GM19324 (cell line): ENCODE results near the gene PDE8A.

Experiments used
- ATAC-seq: cut with Tn5 transposase; IDR thresholded peaks from one replicate; pipeline ENCODE4 v1.9.1; 2021; ENCODE audit warnings: mild to moderate bottlenecking, moderate library complexity; ENCODE audit not compliant: unreplicated experiment, low FRiP score

PDE8A gene

GRCh38 chr15:84981711-84982300 lies at the start of gene PDE8A:
Gene PDE8A, plus strand, starts transcription at chr15:84981856. Its CDS starts 307 bp downstream, at chr15:84982163.
- ATAC-seq, result peak; percentile 27

DNA sequence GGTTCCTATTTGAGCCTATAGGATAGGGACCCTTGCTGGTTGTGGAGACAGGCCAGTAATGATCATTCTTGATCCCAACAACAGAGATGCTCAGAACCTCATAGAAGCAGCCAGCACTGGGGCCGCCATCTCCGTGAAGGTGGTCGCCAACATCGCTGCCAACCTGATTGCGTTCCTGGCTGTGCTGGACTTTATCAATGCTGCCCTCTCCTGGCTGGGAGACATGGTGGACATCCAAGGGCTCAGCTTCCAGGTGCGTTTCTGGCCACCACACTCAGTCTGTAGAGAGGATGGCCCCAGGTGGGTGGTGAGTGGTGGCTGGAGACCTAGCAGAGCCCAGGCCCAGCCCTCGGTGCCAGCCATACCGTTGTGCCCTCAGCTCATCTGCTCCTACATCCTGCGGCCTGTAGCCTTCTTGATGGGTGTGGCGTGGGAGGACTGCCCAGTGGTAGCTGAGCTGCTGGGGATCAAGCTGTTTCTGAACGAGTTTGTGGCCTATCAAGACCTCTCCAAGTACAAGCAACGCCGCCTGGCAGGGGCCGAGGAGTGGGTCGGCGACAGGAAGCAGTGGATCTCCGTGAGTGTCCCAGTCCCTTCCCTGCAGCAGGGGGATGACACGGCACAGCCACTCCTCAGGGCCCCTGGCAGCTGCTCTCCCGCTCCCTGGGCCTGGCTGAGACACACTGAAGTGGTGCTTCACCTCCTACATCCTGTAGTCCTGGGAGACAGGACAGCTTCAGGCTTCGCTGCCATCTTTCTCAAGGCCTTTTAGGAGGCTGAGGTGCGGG lies 46.5 kb upstream of the PDE8A start:
- no peak for ATAC-seq

DNA sequence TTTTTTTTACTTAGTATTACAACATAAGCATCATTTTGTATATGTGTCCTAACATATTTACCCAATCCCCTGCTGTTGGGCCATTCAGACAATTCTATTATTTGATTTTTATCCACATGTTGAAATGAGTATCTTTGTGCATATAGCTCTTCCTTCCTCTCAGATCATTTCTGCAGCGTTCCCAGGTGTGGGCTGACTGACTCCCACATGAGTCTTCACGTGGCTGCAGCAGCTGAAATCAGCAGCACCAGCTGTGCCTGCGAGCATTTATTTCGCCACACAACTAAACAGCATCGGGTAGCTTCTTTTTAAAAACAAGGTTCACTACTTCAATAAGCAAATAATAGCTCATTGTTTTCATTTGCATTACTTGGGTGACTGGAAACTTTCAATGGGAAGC lies 44.5 kb upstream of the PDE8A start:
- ATAC-seq, result no peak

- ATAC-seq, result no peak
Observed at GRCh38 chr15:84938726-84939125, 42.9 kb upstream of the PDE8A start.

DNA sequence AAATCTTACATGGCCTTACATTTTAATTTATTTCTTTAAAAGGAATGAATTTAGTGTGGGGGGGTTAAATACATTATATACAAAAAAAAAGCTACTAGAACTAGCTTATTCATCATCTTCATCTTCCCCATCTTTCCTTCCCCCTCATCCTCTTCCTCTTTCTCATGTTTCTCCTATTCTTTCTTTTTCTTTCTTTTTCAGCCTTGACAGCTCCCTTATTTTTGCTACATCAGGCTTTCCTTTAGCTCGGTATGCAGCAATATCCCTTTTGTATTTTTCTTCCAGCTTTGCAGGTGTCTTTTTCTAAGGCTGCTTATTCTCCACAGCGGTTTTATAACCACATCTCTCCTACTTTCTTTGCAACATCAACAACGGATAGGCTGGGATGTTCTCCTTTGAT lies 41.3 kb upstream of the PDE8A start:
- ATAC-seq, result no peak

DNA sequence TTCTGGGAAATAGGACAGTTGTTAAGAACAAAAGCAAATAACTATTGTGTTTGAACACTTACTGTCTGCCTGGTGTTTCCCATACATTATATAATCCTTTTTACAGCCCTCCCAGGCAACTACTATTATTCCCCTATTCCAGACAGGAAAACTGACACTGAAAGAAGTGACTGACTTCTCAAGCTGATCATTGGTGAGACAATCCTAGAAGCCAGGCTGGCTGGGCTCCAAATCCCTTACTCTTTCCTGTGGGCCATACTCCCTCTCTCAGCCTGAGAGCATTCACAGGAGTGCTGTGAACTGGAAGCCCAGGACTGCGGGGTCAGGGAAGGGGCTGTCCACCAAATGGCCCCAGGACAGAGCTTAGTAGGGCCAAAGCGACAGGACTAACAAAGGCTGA lies 39.2 kb upstream of the PDE8A start:
- ATAC-seq, result no peak

DNA sequence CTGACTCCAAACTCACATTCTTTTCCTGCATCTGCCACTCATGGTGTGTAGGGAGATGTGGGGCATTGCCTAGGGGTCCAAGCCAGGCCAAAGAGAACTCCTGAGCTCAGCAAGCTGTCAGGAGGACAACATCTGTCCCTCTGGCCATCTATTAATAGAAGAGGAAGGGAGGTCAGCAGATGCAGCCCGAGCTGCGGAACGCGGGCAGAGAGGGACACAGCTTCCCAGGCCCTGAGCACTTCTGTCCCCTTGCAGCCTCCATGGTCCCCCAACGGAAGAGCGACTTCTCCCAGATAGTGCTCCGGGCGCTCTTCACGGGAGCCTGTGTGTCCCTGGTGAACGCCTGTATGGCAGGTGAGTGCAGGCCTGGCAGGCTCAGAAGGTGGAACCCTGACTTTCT lies 37.3 kb upstream of the PDE8A start:
- no peak for ATAC-seq

GRCh38 chr15:84944861-84945260 lies 36.8 kb upstream of the PDE8A start:
- no peak for ATAC-seq

- no peak for ATAC-seq
Observed at GRCh38 chr15:84946772-84947489, 34.7 kb upstream of the PDE8A start.

DNA sequence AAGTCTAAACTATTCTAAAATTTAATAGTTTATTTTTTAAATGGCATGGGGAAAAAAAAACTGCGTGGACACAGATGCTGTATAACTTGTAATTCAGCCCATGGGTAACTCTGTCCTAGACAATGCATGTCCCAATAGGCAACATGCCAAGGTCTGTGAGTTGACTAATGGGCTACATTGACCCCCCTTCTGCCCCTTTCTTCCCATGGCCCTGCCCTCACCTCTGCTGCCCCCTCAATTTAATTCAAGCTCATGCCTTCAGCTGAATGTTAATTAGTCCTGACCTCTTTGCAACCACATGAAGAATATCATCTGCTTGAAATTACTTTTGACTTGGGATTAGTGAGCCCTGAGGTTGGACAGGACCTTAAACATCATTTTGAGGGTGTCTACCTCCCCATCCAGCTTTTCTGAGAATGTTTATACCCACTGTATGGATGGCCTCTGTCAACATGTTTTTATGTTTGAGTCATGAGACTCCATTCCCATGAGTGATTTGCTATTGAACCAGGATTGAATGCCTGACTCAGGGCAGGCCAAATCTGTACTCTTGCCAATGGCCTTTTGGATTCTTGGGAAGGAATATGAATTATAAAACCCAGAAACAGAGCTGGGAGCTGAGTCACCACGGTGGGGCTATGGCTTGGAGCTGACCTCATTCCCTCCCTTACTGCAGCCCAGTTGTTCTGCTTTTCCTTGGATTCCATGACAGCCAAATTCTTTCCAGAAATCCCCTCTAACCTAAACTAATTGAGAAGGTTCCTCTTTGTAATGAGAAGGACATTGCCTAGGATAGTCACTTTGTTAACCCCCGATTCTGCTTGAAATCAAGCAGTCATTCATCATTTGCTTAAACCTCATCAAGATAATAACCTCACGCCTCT lies 33.5 kb upstream of the PDE8A start:
- ATAC-seq, result no peak

DNA sequence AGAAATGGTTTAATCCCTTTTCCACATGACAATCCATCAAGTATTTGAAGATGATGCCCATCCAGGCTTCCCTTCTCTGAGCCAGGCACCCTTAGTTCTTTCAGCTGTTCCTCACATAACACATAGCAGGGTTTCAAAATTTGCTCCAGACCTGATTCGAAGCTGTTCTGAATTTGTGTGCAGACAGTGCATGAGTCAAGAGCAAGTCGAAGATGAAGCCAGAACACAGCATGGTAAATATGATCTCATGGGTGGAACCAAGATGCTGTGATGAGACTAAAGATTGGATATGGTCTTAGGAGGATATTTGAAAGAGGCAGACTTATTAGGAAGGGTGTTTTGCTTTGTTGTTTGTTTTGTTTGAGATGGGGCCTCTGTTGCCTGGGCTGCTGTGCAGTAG lies 32.6 kb upstream of the PDE8A start:
- ATAC-seq, result no peak

DNA sequence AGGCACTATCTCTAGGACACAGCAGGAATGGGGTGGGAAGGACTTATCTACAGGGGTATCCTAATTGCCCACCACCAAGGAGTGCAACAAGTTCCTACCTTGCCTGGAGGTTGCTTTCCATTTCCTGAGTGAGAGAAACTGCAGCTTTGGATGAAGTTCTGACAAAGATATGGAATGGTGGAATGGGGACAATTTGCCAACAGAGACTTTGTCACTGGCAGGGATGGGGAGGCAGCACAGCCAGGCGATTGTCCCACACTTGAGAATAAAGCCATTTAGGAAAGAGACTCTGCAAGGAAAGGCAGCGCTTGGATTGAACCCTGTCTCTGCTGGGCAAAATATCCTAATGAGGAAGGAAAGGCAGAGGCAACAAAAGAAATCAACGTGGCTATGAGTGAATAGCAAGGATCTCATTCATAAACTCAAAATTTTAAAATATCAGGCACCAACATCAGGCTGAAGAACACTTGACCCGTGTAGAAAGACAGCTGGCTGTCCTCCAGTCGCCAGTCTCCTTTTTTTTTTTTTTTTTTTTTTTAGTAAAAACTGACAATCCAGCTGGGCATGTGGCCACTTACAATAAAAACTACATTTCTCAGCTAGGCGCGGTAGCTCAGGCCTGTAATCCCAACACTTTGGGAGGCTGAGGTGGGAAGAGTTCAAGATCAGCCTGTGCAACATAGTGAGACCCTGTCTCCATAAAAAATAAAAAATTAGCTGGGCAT lies 31.6 kb upstream of the PDE8A start:
- ATAC-seq, result no peak

- no peak for ATAC-seq
Observed at GRCh38 chr15:84950570-84951111, 31.0 kb upstream of the PDE8A start.

- no peak for ATAC-seq
Observed at GRCh38 chr15:84951736-84952135, 29.9 kb upstream of the PDE8A start.

DNA sequence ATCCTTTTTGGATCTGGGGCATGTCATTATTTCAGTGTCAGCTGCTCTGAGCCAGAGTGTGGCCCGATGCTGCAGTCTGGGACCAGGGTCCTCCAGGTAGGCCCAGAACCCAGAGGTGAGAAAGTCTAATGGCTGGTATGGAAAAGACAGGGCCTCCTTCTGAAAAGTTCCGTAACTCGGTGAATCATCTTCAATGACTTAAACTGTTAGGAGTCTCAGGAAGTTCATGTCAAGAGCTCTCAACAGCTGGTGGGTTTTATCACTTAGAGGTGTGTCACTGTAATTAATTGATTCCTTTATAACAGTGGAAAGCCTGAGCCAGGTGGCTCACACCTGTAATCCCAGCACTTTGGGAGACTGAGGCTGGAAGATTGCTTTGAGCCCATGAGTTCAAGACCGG lies 28.5 kb upstream of the PDE8A start:
- ATAC-seq, result no peak

- ATAC-seq, result no peak
Observed at GRCh38 chr15:84953726-84954125, 27.9 kb upstream of the PDE8A start.

DNA sequence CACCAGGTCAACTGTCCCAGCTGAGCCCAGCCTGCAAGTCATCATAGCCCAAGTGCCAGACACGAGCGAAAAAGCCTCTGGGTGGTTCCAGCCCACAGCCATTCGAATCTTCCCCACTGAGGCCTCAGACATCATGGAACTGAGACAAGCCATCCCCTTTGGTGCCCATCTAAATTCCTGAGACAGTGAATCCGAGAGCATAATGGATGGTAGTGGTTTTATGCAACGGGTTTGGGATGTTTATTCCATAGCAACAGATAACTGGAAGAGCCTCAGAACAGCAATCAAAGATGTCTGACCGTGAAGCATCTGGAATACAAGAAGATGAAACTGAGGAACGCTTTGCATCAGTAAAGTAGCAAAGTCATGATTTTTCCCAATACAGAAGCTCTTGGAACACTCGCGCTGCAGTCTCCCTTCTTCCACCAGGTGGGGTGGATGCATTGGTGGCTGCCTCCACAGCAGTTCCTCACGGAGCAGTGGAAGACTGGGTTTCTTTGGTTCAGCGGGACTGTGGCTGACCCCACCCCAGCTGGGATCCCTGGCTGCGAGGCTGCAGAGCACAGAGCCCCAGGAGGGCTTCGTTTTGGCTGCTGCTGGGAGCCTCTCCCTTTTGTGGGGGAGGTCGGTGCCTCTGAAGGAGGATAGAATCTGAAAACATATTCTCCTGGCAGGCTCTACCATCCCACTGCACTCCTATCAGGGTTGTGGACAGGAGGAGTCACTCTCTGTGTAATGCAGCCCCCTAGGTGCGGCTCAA lies 26.4 kb upstream of the PDE8A start:
- ATAC-seq, result no peak

- no peak for ATAC-seq
Observed at GRCh38 chr15:84956199-84956598, 25.5 kb upstream of the PDE8A start.
